Right lobe of liver (tissue), 6 donors: ENCODE data around the gene ARID5B. TPM values are rescaled to one million over a fixed set of nuclear protein-coding genes. Genes with fewer than 3 reads are reported as not detected.

Source experiments
- ATAC-seq, 4 donors: fragments of 200-7000 bp; cut with Tn5 transposase; one replicate each; pipeline ENCODE4 v1.9.1; 2020; ENCODE audit warnings: mild to moderate bottlenecking in 4 of 4, moderate library complexity in 4 of 4
- DNase-seq, 3 donors: peaks; one replicate each; pipeline ENCODE4 v3.0.0-alpha.2; 2020
- H3K27ac ChIP-seq, 3 donors: fragments of 200-600 bp; one replicate each; pipeline ENCODE4 v1.8.0; 2022
- H3K27me3 ChIP-seq, 2 donors: fragments of 200-600 bp; one replicate each; pipeline ENCODE4 v1.8.0; 2022
- H3K36me3 ChIP-seq, 4 donors: fragments of 200-600 bp; sonication (generic) in 1 of 4; one replicate each; pipeline versions ENCODE4 v1.5.1 to v1.8.0; 2017 to 2022; ENCODE audit warnings: control low read depth in 1 of 4
- H3K4me1 ChIP-seq, 4 donors: fragments of 200-600 bp; sonication (generic) in 1 of 4; one replicate each; pipeline versions ENCODE4 v1.5.1 to v1.8.0; 2017 to 2022; ENCODE audit warnings: control low read depth in 1 of 4
- H3K4me3 ChIP-seq, 3 donors: fragments of 200-600 bp; one replicate each; pipeline ENCODE4 v1.8.0; 2022
- H3K9me3 ChIP-seq, 4 donors: fragments of 200-600 bp; sonication (generic) in 1 of 4; one replicate each; pipeline versions ENCODE4 v1.5.1 to v1.8.0; 2017 to 2022; ENCODE audit warnings: control low read depth in 1 of 4
- CTCF ChIP-seq, 4 donors: fragments of 200-600 bp in 3 of 4; fragments of 450-650 bp in 1 of 4; IDR thresholded peaks; one replicate each; pipeline versions ENCODE4 v1.5.1 to v1.8.0; 2016 to 2022; ENCODE audit warnings: antibody characterized with exemption in 4 of 4, mild to moderate bottlenecking in 2 of 4
- POLR2A ChIP-seq: fragments of 450-650 bp; IDR thresholded peaks from one replicate; pipeline ENCODE4 v1.6.1; 2017; ENCODE audit warnings: antibody characterized with exemption, mild to moderate bottlenecking
- WGBS: methylation state at CpG from one replicate; pipeline ENCODE4 v1.1.6; 2018; ENCODE audit warnings: low coverage, low lambda C conversion rate; ENCODE audit not compliant: insufficient coverage; ENCODE audit errors: missing lambda C conversion rate; 5-methylcytosine and 5-hydroxymethylcytosine counted together
- intact Hi-C, 2 donors: fragments of 100-400 bp; cut with DNase I; formaldehyde crosslinking; loops; one replicate each; pipeline versions ENCODE4 v1.11.2 to v1.14.1; 2022
- total RNA-seq, 6 experiments: library from RNA; depleted of rRNA in 2 of 6; stranded (reverse); fragments of >200 nt in 2 of 6; fragmentation: NEBNext Ultra II Directional in 3 of 6; extraction: Animal tissue kit (Norgen Biotek cat#: 25700) in 3 of 6; gene quantifications; one replicate each; pipeline versions ENCODE4 v1.1.0 to v1.2.4, GENCODE V29; 2016 to 2023
- donor health status: DM: no; HTN: yes; CAD: no.
- donor health status: DM: no; HTN: no; CAD: no.
- donor health status: DM: no; HTN: no; CAD: no.
- donor health status: DM: no; HTN: yes; CAD: no.
- donor health status: DM: no; HTN: yes; CAD: no.

The ARID5B gene
- total RNA-seq, 6 experiments from 2014 or later: 2.7 to 10.5 (median 5.3) TPM

GRCh38 chr10:62033125-62033524 lies 131.6 kb downstream of the ARID5B start:
- H3K36me3 ChIP-seq: peaks cover 0 to 1% (median 0%) of the 10 kb centered on the region in 4 donors
- no peak overlapping the region for H3K4me3 ChIP-seq
- no peaks in the 10 kb centered on the region for H3K27me3 ChIP-seq
- H3K9me3 ChIP-seq: no peaks in the 10 kb centered on the region
- peaks cover 0 to 8% (median 2%) of the 10 kb centered on the region in 4 donors for H3K4me1 ChIP-seq
- no peak for ATAC-seq
- no peak for TF ChIP-seq CTCF (IDR thresholded peaks at IDR 0.05)
- no peak for TF ChIP-seq POLR2A
- intact Hi-C loops: loop anchor here (10.0 kb wide), 1 partner anchor 222 kb away; no protein-coding TSS in a partner anchor
- DNase-seq: no peak
- no peak overlapping the region for H3K27ac ChIP-seq
- 66% methylated on average over 3 of the region's 3 CpGs for WGBS

DNA sequence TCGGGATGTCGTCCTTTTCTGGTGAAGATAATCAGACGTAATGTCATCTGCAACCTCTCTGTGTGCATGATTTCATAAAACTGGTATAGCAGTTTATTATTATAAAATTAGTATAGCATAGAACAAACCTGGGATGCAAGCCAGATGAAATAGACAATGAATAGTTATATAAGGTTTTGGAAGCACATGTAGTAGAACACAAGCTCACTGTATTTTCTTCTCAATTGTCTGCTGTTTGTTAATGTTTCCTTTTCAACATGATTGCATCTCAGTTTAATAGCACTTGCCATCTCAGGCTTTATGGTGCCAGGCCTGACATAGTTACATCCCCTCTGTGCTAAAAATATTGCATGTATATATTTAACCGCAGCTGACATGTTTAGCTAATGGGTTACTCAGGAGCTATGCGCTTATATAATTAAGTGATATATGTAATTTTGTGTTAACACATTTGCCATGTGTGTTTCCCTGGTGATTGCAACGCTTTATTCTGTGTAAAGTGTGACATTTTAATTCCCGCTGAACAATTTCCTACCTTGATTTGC lies 132.7 kb downstream of the ARID5B start:
- 87% methylated on average over 7 of the region's 7 CpGs for WGBS
- intact Hi-C loops: loop anchor here (10.0 kb wide), 1 partner anchor 221 kb away; no protein-coding TSS in a partner anchor

DNA sequence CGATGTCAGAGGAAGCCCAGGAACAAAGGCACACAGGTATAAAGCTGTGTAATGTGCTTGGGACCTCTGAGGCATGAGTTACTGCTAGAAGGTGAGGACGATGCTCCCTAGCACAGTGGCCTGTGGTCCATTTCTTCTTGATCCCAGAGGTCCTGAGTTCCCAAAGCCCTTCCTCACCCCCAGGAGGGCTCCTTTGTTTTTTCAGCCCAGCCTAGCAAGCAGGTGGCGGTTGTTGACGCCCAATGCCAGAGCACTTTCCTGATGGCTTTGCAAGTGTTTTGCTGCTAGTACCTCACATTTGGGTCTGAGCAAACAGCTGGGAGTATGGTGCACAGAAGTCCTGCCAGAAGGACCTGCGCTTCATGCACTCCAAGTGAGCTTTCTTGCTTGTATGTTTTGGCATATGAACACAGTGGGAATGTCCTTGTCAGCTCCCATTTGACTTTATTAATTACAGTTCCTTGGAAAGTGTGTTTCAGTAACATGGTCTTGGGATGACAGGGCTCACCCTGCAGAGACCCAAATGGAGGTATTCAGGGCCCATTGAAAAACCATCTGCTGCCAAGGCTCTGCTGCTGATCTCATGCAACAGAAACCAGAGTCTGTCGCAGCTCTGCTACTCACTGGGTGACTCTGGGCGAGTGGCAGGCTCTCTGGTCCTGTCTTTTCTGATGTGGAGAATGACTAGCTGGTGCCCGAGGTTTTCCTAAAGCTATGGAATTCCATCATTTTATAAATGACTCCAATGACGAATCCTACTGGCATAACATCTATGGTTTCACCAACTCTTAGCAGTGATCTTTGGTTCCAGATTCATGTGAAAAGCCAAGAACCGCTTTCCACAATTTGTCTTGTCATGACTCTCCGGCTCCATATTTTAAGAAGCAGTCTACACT lies 134.9 kb downstream of the ARID5B start:
- 92% methylated on average over 9 of the region's 11 CpGs for WGBS
- Histone ChIP-seq H3K9me3 (no peaks in the 10 kb centered on the region), H3K4me1 (peaks cover 0 to 15% (median 6%) of the 10 kb centered on the region in 4 donors), H3K4me3 (no peak overlapping the region), H3K36me3 (peaks cover 0 to 1% (median 0%) of the 10 kb centered on the region in 4 donors), H3K27ac (no peak overlapping the region), H3K27me3 (no peaks in the 10 kb centered on the region)
- TF ChIP-seq CTCF (IDR thresholded peaks at IDR 0.05): no peak
- no peak for TF ChIP-seq POLR2A
- DNase-seq: no peak
- no peak for ATAC-seq
- intact Hi-C loops: loop anchor here (10.0 kb wide), 1 partner anchor 218 kb away; no protein-coding TSS in a partner anchor

More for the DNA sequence above, 132.7 kb downstream of the ARID5B start:
- ATAC-seq (no peak), DNase-seq (no peak)
- Histone ChIP-seq H3K4me3 (no peak overlapping the region), H3K27ac (no peak overlapping the region), H3K9me3 (no peaks in the 10 kb centered on the region), H3K36me3 (peaks cover 0 to 1% (median 0%) of the 10 kb centered on the region in 4 donors), H3K27me3 (no peaks in the 10 kb centered on the region), H3K4me1 (peaks cover 0 to 14% (median 6%) of the 10 kb centered on the region in 4 donors)
- no peak for TF ChIP-seq CTCF (IDR thresholded peaks at IDR 0.05)
- no peak for TF ChIP-seq POLR2A

DNA sequence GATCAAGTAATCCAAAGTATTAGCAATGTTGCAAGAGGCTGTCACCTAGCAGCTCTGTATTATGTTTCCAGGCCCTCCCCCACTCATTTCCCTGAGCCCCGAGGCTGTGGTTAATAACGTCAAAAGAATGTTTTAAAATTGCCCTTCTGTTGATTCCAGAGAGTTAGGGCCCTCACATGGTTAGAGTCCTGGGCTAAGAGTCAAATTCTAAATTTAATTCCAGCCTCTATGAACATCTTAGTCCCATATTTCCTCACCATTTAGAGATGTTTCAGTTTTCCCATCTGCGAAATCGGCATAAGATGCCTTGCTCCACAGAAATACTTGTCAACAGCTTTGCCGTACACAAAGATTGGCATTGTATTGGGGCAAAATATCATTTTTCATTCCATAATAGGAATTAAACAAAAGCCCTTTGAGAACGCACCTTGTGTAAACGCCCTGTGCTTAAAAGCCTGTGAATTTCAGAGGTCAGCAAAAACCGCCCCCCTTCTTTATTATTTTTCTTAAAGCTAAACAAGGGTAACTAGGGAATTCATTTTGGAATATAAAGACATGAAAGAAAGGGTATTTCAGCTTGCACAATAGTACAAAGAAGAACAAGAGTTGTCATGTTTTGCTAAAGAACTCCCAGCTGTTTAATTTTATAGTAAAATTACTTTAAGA lies 135.8 kb downstream of the ARID5B start:
- Histone ChIP-seq H3K36me3 (peaks cover 0 to 1% (median 0%) of the 10 kb centered on the region in 4 donors), H3K4me3 (no peak overlapping the region), H3K27ac (peak overlapping the region; percentile 37 to 67 (median 64)), H3K9me3 (no peaks in the 10 kb centered on the region), H3K27me3 (no peaks in the 10 kb centered on the region), H3K4me1 (peaks cover 0 to 15% (median 6%) of the 10 kb centered on the region in 4 donors)
- no peak for DNase-seq
- 54% methylated on average over 8 of the region's 8 CpGs for whole genome bisulfite sequencing
- ATAC-seq: no peak
- TF ChIP-seq POLR2A: no peak
- intact Hi-C loops: loop anchor here (10.0 kb wide), 1 partner anchor 218 kb away; no protein-coding TSS in a partner anchor
